ENCODE results near the gene NFIX.

NFIX gene

DNA sequence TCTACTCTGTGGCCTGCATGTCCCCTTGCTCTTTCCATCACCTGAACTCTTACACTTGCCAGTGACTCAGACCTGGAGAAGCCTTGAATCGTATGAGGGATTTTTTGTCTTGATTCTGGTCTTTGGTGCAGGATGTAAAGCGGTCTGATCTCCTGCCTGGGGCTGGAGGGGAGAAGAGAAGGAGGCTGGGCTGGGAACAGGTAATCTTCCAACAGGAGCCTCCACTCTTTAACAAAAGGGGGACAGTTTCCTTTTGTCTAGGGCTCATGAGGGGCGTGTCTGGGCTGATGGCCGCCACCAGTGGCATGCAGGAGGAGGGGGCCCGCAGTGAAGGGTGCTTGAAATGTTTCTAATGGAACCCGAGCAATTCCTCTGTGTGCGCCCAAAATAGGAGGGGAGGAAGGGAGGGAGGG is 24.7 kb downstream of the NFIX start:
- Histone ChIP-seq H3K4me1 (peaks cover 2% of the 10 kb centered on the region; the same call in 1 of the 2 replicates), H3K27me3 (ENCODE audit: low read depth) (no peaks in the 10 kb centered on the region), H3K9me3 (no peaks in the 10 kb centered on the region), H3K4me3 (no peak overlapping the region), H3K36me3 (replicated peaks) (no peaks in the 10 kb centered on the region)
- DNase-seq (ENCODE audit: low spot score in 2 of 2), result no peak
- in situ Hi-C loops (cut with MboI; ENCODE audit: low sequenced_read_pairs), result no loop called here

DNA sequence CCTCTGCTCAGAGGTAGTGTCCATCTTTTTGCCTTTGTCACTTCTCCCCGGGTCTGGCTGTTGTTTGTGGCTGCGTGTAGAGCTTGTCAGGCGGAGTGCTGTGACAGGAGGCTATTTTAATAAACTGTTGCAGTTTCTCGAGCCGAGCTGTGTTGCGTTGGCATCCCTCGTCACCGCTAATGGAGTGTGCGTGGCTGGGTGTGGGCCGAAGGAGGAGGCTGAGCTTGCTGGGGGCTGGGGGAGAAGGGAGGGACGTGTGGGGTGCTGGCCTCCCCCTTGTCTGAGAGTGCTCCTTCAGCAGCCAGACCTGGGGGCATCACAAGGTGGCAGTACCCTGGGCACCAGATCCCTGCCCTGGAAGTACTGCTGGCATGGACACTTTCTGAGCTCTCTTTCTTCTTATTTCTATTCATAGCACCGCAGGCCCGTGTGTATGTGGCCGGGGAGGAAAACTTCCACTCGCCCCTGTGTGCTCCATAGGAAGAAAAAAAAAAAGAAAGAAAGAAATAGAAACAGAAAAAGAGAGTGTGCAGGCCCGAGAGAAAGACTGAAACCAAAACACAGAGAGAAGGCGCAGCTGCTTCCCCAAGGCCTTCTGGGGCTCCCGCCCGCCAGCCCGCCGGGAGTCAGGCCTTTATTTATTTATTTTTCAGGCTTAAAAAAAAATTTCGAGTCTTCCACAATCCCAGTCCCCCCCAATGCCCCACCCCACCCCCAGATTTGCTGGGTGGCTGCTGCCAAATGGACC is 27.0 kb downstream of the NFIX start:
- no peak for DNase-seq (ENCODE audit: low spot score in 2 of 2)
- H3K9me3 ChIP-seq, result no peaks in the 10 kb centered on the region
- in situ Hi-C loops (cut with MboI; ENCODE audit: low sequenced_read_pairs), result no loop called here
- no peak overlapping the region for H3K4me3 ChIP-seq
- peaks cover 2% of the 10 kb centered on the region; the same call in 1 of the 2 replicates for H3K4me1 ChIP-seq
- H3K36me3 ChIP-seq (replicated peaks), result no peaks in the 10 kb centered on the region
- no peaks in the 10 kb centered on the region for H3K27me3 ChIP-seq (ENCODE audit: low read depth)

- in situ Hi-C loops (cut with MboI; ENCODE audit: low sequenced_read_pairs), result no loop called here
- peaks cover 2% of the 10 kb centered on the region; the same call in 1 of the 2 replicates for H3K4me1 ChIP-seq
- H3K27me3 ChIP-seq (ENCODE audit: low read depth), result no peaks in the 10 kb centered on the region
- no peaks in the 10 kb centered on the region for H3K9me3 ChIP-seq
- H3K36me3 ChIP-seq (replicated peaks), result no peaks in the 10 kb centered on the region
- DNase-seq (ENCODE audit: low spot score in 2 of 2), result peak; percentile 66 to 81
- peak overlapping the region; percentile 29 for H3K4me3 ChIP-seq
Measured at GRCh38 chr19:13022859-13023636, 27.8 kb downstream of the NFIX start.

GRCh38 chr19:13023656-13024055 is 28.4 kb downstream of the NFIX start:
- H3K4me3 ChIP-seq, result peak overlapping the region; percentile 29
- H3K9me3 ChIP-seq, result no peaks in the 10 kb centered on the region
- in situ Hi-C loops (cut with MboI; ENCODE audit: low sequenced_read_pairs), result no loop called here
- no peaks in the 10 kb centered on the region for H3K36me3 ChIP-seq (replicated peaks)
- no peaks in the 10 kb centered on the region for H3K27me3 ChIP-seq (ENCODE audit: low read depth)
- peaks cover 2% of the 10 kb centered on the region; the same call in 1 of the 2 replicates for H3K4me1 ChIP-seq
- no peak for DNase-seq (ENCODE audit: low spot score in 2 of 2)

DNA sequence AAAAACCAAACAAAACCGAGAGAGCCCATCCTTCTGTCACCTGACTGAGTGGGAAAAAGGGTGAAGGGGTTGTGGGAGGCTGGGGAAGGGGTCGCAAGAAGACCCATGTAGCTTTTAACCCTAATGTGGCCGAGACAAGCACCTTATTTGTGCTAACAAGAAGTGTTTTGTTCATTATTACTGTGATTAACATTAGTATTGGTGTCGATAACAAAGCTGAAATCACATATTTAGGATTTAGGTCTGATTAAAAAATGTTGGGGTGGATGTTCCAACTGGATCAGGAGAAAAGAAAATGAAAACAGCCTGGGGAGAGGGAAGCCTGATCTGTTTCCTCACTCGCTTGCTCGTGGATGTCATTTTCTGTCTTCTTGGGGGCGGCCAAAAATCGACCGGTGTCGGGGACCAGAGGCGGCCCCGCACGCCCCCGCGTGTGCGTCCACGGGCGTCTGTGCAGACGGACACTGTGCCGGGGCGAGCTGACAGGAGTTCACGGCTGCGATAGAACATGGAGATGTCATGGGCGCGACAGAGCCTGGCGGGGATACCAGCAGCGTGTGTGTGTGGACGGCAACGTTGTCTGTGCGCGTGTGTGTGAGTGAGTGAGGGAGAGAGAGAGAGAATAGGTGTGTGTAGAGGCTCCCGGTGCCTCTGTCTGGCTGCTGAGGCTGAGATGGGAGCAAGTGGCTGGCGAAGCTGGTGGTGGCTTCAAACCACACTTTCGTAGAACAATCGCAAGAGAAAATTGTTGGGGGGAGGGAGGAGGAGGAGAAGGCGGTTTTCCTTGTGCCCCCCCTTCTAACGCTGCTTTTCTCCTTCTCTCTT is 29.1 kb downstream of the NFIX start:
- no peaks in the 10 kb centered on the region for H3K27me3 ChIP-seq (ENCODE audit: low read depth)
- no peak overlapping the region for H3K4me3 ChIP-seq
- H3K4me1 ChIP-seq, result peaks cover 2% of the 10 kb centered on the region; the same call in 1 of the 2 replicates
- H3K36me3 ChIP-seq (replicated peaks), result no peaks in the 10 kb centered on the region
- in situ Hi-C loops (cut with MboI; ENCODE audit: low sequenced_read_pairs), result no loop called here
- no peaks in the 10 kb centered on the region for H3K9me3 ChIP-seq
- DNase-seq (ENCODE audit: low spot score in 2 of 2), result no peak

GRCh38 chr19:13024951-13025697 is 29.8 kb downstream of the NFIX start:
- DNase-seq (ENCODE audit: low spot score in 2 of 2), result no peak
- Histone ChIP-seq H3K36me3 (replicated peaks) (no peaks in the 10 kb centered on the region), H3K4me3 (no peak overlapping the region), H3K4me1 (peaks cover 2% of the 10 kb centered on the region; the same call in 1 of the 2 replicates), H3K27me3 (ENCODE audit: low read depth) (no peaks in the 10 kb centered on the region), H3K9me3 (no peaks in the 10 kb centered on the region)
- in situ Hi-C loops (cut with MboI; ENCODE audit: low sequenced_read_pairs), result no loop called here

DNA sequence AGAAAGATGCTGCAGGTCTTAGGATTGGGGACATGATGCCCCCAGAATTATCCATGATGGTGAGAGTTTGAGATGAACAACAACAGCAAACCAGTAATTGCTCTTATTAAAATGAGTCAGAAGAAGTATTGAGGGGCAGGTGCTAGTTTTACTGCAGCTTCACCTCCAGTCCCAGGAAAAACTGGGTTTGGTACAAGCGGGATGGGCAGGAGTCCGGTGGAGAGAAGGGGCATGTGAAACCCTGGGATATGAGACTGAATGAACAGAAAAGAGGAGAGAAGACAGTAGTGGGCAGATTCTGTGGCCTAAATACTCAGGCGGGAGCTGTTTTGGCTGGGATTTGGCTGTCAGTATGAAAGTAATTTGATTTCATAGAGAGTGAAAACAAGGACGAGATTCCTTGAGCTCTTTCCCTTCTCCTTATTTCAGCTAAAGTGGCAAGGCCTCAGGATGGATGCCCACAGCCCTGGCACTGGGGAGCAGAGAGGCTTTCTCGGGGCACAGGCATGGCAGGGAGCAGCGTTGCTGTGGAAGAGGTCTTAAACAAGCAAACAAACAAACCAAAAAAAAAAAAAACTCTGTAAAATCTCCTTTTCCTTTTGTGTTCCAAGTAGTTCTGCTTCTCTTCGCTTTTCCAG is 30.7 kb downstream of the NFIX start:
- H3K36me3 ChIP-seq (replicated peaks), result no peaks in the 10 kb centered on the region
- no peak for DNase-seq (ENCODE audit: low spot score in 2 of 2)
- in situ Hi-C loops (cut with MboI; ENCODE audit: low sequenced_read_pairs), result no loop called here
- no peak overlapping the region for H3K4me3 ChIP-seq
- no peaks in the 10 kb centered on the region for H3K27me3 ChIP-seq (ENCODE audit: low read depth)
- H3K4me1 ChIP-seq, result peaks cover 2% of the 10 kb centered on the region; the same call in 1 of the 2 replicates
- H3K9me3 ChIP-seq, result no peaks in the 10 kb centered on the region

GRCh38 chr19:13026462-13027370 is 31.4 kb downstream of the NFIX start:
- Histone ChIP-seq H3K36me3 (replicated peaks) (no peaks in the 10 kb centered on the region), H3K4me1 (peaks cover 7% of the 10 kb centered on the region), H3K27me3 (ENCODE audit: low read depth) (no peaks in the 10 kb centered on the region), H3K9me3 (no peaks in the 10 kb centered on the region), H3K4me3 (no peak overlapping the region)
- in situ Hi-C loops (cut with MboI; ENCODE audit: low sequenced_read_pairs), result no loop called here
- DNase-seq (ENCODE audit: low spot score in 2 of 2), result no peak

DNA sequence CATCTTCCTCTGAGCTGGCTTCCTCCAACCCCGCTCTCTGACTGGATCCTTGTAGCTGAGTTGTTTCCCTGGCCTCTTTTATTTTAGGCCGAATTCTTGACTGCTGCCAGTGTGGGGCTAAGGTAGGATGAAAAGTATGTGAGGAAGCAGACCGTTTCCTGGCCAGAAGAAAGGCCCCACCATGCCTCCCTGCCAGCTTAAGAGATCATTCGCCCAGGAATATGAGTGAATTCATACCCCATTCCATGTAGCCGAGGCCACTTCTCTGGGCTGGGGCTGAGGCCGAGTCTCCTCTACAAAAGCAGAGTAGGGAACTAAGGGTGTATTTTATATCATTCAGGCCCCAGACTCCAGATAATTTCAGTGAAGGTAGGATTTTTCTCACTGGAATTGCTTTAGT is 32.3 kb downstream of the NFIX start:
- H3K4me3 ChIP-seq, result no peak overlapping the region
- no peaks in the 10 kb centered on the region for H3K27me3 ChIP-seq (ENCODE audit: low read depth)
- in situ Hi-C loops (cut with MboI; ENCODE audit: low sequenced_read_pairs), result no loop called here
- DNase-seq (ENCODE audit: low spot score in 2 of 2), result no peak
- peaks cover 16% of the 10 kb centered on the region for H3K4me1 ChIP-seq
- H3K9me3 ChIP-seq, result no peaks in the 10 kb centered on the region
- no peaks in the 10 kb centered on the region for H3K36me3 ChIP-seq (replicated peaks)

DNA sequence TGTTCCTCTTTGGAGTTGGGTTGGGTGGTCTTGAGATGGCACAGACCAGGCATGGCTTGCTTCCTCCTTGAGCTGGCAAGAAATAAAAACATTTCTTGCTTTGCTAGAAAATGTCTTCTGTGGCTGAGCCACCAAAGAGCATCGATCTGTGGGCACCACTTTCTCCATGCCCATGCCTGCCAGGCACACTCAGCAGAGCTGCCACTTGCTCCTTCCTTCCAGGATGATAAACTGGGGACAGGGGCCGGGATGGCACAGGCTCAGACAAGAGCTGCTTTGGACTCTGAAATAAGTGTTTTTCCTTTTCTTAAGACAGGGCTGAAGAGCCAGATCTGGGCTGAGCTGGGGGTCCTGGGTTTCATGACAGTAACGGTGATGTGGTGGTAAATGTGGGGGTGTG is 32.8 kb downstream of the NFIX start:
- in situ Hi-C loops (cut with MboI; ENCODE audit: low sequenced_read_pairs), result no loop called here
- H3K4me1 ChIP-seq, result peaks cover 16% of the 10 kb centered on the region
- no peaks in the 10 kb centered on the region for H3K9me3 ChIP-seq
- no peaks in the 10 kb centered on the region for H3K36me3 ChIP-seq (replicated peaks)
- H3K27me3 ChIP-seq (ENCODE audit: low read depth), result no peaks in the 10 kb centered on the region
- DNase-seq (ENCODE audit: low spot score in 2 of 2), result no peak
- H3K4me3 ChIP-seq, result no peak overlapping the region

DNA sequence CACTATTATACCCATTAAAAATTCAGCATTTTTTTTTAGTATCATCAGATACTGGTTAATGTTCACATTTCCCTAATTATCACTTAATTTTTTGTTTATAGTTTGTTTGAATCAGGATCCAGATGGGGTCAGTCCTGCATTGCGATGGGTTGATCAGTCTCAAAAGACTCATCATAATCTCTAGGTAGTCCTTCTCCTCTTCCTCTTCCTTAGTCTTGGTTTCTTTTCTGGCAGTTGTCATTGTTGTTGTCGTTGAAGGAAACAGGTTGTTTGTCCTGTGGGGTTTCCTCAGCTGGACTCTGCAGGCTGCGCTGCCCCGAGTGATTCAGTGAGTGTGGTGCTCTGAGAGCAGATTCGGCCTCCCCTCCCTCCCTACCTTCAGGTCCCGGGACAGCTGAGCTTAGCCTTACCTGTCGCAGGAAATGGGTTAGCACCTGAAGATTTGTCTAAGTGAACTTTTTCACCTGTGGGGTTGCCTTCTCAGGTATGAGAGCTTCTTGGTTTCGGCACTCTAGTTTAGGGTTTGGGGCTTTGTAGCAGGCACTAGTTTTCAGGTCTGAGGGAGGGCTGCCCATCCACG is 34.1 kb downstream of the NFIX start:
- Histone ChIP-seq H3K4me3 (no peak overlapping the region), H3K27me3 (ENCODE audit: low read depth) (no peaks in the 10 kb centered on the region), H3K9me3 (no peaks in the 10 kb centered on the region), H3K4me1 (peaks cover 16% of the 10 kb centered on the region), H3K36me3 (replicated peaks) (no peaks in the 10 kb centered on the region)
- DNase-seq (ENCODE audit: low spot score in 2 of 2), result no peak
- in situ Hi-C loops (cut with MboI; ENCODE audit: low sequenced_read_pairs), result no loop called here

DNA sequence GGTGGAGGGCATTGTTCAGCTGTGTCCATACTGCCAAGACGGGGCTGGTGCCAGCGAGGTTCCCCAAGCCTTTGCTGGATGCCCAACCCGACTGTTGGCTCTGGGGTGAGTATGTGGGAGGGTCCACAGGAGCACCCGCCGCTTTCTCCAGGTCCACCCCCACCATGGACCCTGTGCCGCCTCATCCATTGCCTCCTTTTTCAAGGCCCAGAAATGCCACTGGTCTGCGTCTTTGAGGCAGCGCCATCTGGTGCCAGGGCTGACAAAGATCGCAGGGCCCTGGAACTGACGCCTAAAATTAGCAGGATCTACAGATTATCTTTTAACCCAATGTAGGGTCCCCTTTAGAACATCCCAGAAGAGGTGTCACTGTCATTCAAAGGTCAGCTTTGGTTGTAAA is 34.6 kb downstream of the NFIX start:
- in situ Hi-C loops (cut with MboI; ENCODE audit: low sequenced_read_pairs), result no loop called here

More for the DNA sequence above, 34.6 kb downstream of the NFIX start:
- Histone ChIP-seq H3K36me3 (replicated peaks) (no peaks in the 10 kb centered on the region), H3K27me3 (ENCODE audit: low read depth) (no peaks in the 10 kb centered on the region), H3K4me3 (no peak overlapping the region), H3K9me3 (no peaks in the 10 kb centered on the region), H3K4me1 (peaks cover 16% of the 10 kb centered on the region)
- DNase-seq (ENCODE audit: low spot score in 2 of 2), result no peak

All from HAP-1 (cell line).